Neuronal stem cell (in vitro differentiated cells): ENCODE data around the gene USP44.
"Not testable (repeated sequence)": the region's sequence is repeated elsewhere in the genome, so short reads cannot be mapped to it uniquely, and the experiment has no call there.

Experiments used
- DNase-seq: peaks from one replicate; pipeline ENCODE4 v3.0.0-alpha.2; 2013; ENCODE audit warnings: low spot score
- H2AFZ ChIP-seq: one replicate; pipeline ENCODE4 v1.6.1; 2013; ENCODE audit warnings: mild to moderate bottlenecking, low read length, inconsistent platforms
- H2AK5ac ChIP-seq: 2 replicates; pipeline ENCODE4 v1.6.1; 2013; ENCODE audit warnings: low read depth, mild to moderate bottlenecking, inconsistent platforms, low read length, moderate library complexity, mixed read lengths
- H2BK120ac ChIP-seq: 2 replicates; pipeline ENCODE4 v1.6.1; 2013; ENCODE audit warnings: low read depth, mild to moderate bottlenecking, inconsistent platforms, low read length, moderate library complexity, mixed read lengths
- H2BK12ac ChIP-seq: one replicate; pipeline ENCODE4 v1.6.1; 2013; ENCODE audit warnings: low read length, inconsistent platforms
- H2BK15ac ChIP-seq: 2 replicates; pipeline ENCODE4 v1.6.1; 2013; ENCODE audit warnings: mild to moderate bottlenecking, low read length, inconsistent platforms, mixed read lengths
- H2BK5ac ChIP-seq: one replicate; pipeline ENCODE4 v1.6.1; 2013; ENCODE audit warnings: inconsistent platforms, mild to moderate bottlenecking, low read length, moderate library complexity
- H3K14ac ChIP-seq: one replicate; pipeline ENCODE4 v1.6.1; 2013; ENCODE audit warnings: low read length, inconsistent platforms
- H3K18ac ChIP-seq: 2 replicates; pipeline ENCODE4 v1.6.1; 2013; ENCODE audit warnings: low read length, inconsistent platforms
- H3K23ac ChIP-seq: 2 replicates; pipeline ENCODE4 v1.6.1; 2013; ENCODE audit warnings: low read depth, mild to moderate bottlenecking, mixed read lengths, low read length, inconsistent platforms; ENCODE audit not compliant: poor library complexity
- H3K27ac ChIP-seq: replicated peaks from 3 replicates; pipeline ENCODE4 v1.5.1; 2013; ENCODE audit warnings: low read length, inconsistent platforms
- H3K27me3 ChIP-seq, 3 experiments: 2 replicates each; pipeline ENCODE4 v1.6.1; 2013; ENCODE audit warnings: low read length in 3 of 3, mild to moderate bottlenecking in 2 of 3, inconsistent platforms in 1 of 3, low read depth in 1 of 3, mixed read lengths in 1 of 3, moderate library complexity in 1 of 3; ENCODE audit not compliant: control insufficient read depth in 3 of 3, insufficient read depth in 3 of 3
- H3K36me3 ChIP-seq, 2 donors: replicated peaks in 1 of 2; 2 replicates each; pipeline ENCODE4 v1.6.1; 2013; ENCODE audit warnings: low read length in 2 of 2; ENCODE audit not compliant: control insufficient read depth in 2 of 2, insufficient read depth in 2 of 2
- H3K4ac ChIP-seq: 2 replicates; pipeline ENCODE4 v1.6.1; 2013; ENCODE audit warnings: inconsistent platforms, mild to moderate bottlenecking, low read length, moderate library complexity
- H3K4me1 ChIP-seq, 2 donors: 1 replicate in 1 of 2; 2 replicates in 1 of 2; pipeline ENCODE4 v1.6.1; 2013; ENCODE audit warnings: low read length in 2 of 2, low read depth in 1 of 2; ENCODE audit not compliant: control insufficient read depth in 2 of 2, insufficient read depth in 1 of 2
- H3K4me2 ChIP-seq: one replicate; pipeline ENCODE4 v1.6.1; 2013; ENCODE audit warnings: mild to moderate bottlenecking, low read length, inconsistent platforms; ENCODE audit not compliant: insufficient read depth, poor library complexity, severe bottlenecking
- H3K4me3 ChIP-seq, 2 donors: 2 replicates each; pipeline ENCODE4 v1.5.1; 2013; ENCODE audit warnings: low read length in 2 of 2, mild to moderate bottlenecking in 2 of 2, inconsistent platforms in 1 of 2, moderate library complexity in 1 of 2
- H3K79me1 ChIP-seq: one replicate; pipeline ENCODE4 v1.6.1; 2013; ENCODE audit warnings: low read depth, mild to moderate bottlenecking, inconsistent platforms, low read length, moderate library complexity
- H3K9ac ChIP-seq: one replicate; pipeline ENCODE4 v1.6.1; 2013; ENCODE audit warnings: mild to moderate bottlenecking, low read depth, low read length, inconsistent platforms; ENCODE audit not compliant: poor library complexity
- H3K9me3 ChIP-seq, 2 donors: replicated peaks in 1 of 2; 2 replicates each; pipeline versions ENCODE3 to v1.6.1; 2013; ENCODE audit warnings: low read length in 2 of 2, mild to moderate bottlenecking in 2 of 2, inconsistent platforms in 1 of 2, low read depth in 1 of 2, mixed read lengths in 1 of 2, moderate library complexity in 1 of 2; ENCODE audit not compliant: control insufficient read depth in 2 of 2, insufficient read depth in 1 of 2
- H4K8ac ChIP-seq: one replicate; pipeline ENCODE4 v1.6.1; 2013; ENCODE audit warnings: low read depth, mild to moderate bottlenecking, inconsistent platforms, low read length, moderate library complexity
- H4K91ac ChIP-seq: one replicate; pipeline ENCODE4 v1.6.1; 2013; ENCODE audit warnings: low read length, low read depth, mild to moderate bottlenecking, inconsistent platforms; ENCODE audit not compliant: poor library complexity
- WGBS, 2 donors: extraction: QIAGEN DNeasy Blood & Tissue Kit; methylation state at CpG; one replicate each; pipeline ENCODE4 v1.1.7; 2013; ENCODE audit warnings: missing lambda C conversion rate in 2 of 2, mixed read lengths in 1 of 2; ENCODE audit not compliant: insufficient read length in 2 of 2, insufficient replicate concordance in 1 of 2; ENCODE audit errors: extremely low coverage in 2 of 2; 5-methylcytosine and 5-hydroxymethylcytosine counted together

The USP44 gene

DNA sequence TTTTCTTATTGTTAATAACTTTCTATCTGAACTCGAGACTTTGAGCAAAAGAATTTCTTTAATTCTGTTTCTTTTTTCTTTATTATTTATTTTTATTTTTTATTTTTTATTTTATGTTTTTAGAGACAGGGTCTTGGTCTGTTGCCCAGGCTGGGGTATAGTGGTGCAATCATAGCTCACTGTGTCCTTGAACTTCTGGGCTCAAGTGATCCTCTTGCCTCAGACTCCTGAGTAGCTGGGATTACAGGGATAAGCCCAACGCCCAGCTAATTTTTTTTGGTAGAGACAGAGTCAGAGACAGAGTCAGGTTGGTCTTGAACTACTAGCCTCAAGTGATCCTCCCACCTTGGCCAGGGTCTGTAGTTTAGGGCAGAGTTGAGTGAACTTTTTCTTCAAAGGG is 58.8 kb downstream of the USP44 start:
- Histone ChIP-seq H3K36me3 (peaks cover 4 to 97% of the 10 kb centered on the region in 2 donors), H3K79me1 (peaks cover 2% of the 10 kb centered on the region), H2BK15ac (no peak overlapping the region), H3K14ac (no peak overlapping the region), H2AK5ac (no peak overlapping the region), H3K27me3 (no peaks in the 10 kb centered on the region), H4K91ac (no peak overlapping the region), H2AFZ (no peak overlapping the region), H2BK5ac (no peak overlapping the region), H2BK12ac (no peak overlapping the region), H3K23ac (no peak overlapping the region), H3K4me2 (no peak overlapping the region), H3K9me3 (no peaks in the 10 kb centered on the region), H3K4ac (no peak overlapping the region), H3K27ac (no peak overlapping the region), H4K8ac (no peak overlapping the region), H2BK120ac (no peak overlapping the region), H3K18ac (no peak overlapping the region), H3K9ac (no peak overlapping the region), H3K4me3 (no peak overlapping the region), H3K4me1 (no peaks in the 10 kb centered on the region)
- no CpG with 5 or more reads among the region's 2 CpGs for WGBS, 2 donors
- DNase-seq: no peak

DNA sequence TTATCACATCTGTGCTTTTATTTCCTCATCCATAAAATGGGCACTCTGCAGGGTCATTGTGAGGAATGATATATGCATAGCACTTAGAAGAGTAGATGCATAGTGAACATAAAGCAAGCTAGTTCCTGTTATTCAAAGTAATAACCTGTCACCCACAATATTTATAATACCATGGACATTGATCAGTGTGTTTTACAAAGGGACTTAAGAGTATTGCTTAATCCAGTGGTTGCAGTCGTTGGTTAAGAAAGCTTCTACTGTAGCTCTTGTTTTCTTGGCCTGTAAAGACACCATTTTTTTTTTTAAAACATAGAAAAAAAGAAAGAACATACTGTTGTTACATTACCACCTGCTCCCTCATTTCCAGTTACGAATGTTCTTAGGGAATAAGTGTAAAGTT is 64.3 kb downstream of the USP44 start:
- H2BK120ac ChIP-seq: no peak overlapping the region
- WGBS, 2 donors: no CpG with 5 or more reads among the region's 2 CpGs
- no peak overlapping the region for H3K27ac ChIP-seq
- H2BK12ac ChIP-seq: no peak overlapping the region
- no peaks in the 10 kb centered on the region for H3K27me3 ChIP-seq
- H3K4ac ChIP-seq: no peak overlapping the region
- H3K23ac ChIP-seq: no peak overlapping the region
- no peaks in the 10 kb centered on the region for H3K9me3 ChIP-seq
- no peak overlapping the region for H2AK5ac ChIP-seq
- H3K79me1 ChIP-seq: peaks cover 2% of the 10 kb centered on the region
- H4K8ac ChIP-seq: no peak overlapping the region
- no peak overlapping the region for H3K9ac ChIP-seq
- no peak overlapping the region for H3K4me2 ChIP-seq
- H3K4me3 ChIP-seq: no peak overlapping the region
- H3K18ac ChIP-seq: no peak overlapping the region
- H3K14ac ChIP-seq: no peak overlapping the region
- H3K4me1 ChIP-seq: no peaks in the 10 kb centered on the region
- H3K36me3 ChIP-seq: peaks cover 3 to 98% of the 10 kb centered on the region in 2 donors
- H2AFZ ChIP-seq: no peak overlapping the region
- H2BK15ac ChIP-seq: no peak overlapping the region
- no peak for DNase-seq
- no peak overlapping the region for H2BK5ac ChIP-seq
- H4K91ac ChIP-seq: no peak overlapping the region

- Histone ChIP-seq H4K91ac (no peak overlapping the region), H3K14ac (no peak overlapping the region), H3K9ac (no peak overlapping the region), H3K4me1 (no peaks in the 10 kb centered on the region), H3K4me3 (no peak overlapping the region), H3K79me1 (no peaks in the 10 kb centered on the region), H4K8ac (no peak overlapping the region), H2BK5ac (no peak overlapping the region), H2BK15ac (no peak overlapping the region), H2BK120ac (no peak overlapping the region), H2AFZ (no peak overlapping the region), H3K27ac (no peak overlapping the region), H3K9me3 (no peaks in the 10 kb centered on the region), H3K27me3 (no peaks in the 10 kb centered on the region), H2AK5ac (no peak overlapping the region), H2BK12ac (no peak overlapping the region), H3K18ac (no peak overlapping the region), H3K23ac (no peak overlapping the region), H3K36me3 (peaks cover 3 to 96% of the 10 kb centered on the region in 2 donors), H3K4me2 (no peak overlapping the region), H3K4ac (no peak overlapping the region)
- no peak for DNase-seq
Observed at GRCh38 chr12:95484524-95484923, 66.8 kb downstream of the USP44 start.

- H2AK5ac ChIP-seq, H3K9ac ChIP-seq, H3K79me1 ChIP-seq, DNase-seq, H4K91ac ChIP-seq, H3K4me3 ChIP-seq, H3K18ac ChIP-seq, H3K27ac ChIP-seq, H3K9me3 ChIP-seq, H2BK12ac ChIP-seq, H3K4ac ChIP-seq, H3K23ac ChIP-seq, H3K4me2 ChIP-seq, H2AFZ ChIP-seq, H2BK120ac ChIP-seq, H3K4me1 ChIP-seq, H2BK5ac ChIP-seq, H3K27me3 ChIP-seq, H4K8ac ChIP-seq, H2BK15ac ChIP-seq, H3K14ac ChIP-seq: not testable (repeated sequence)
- H3K36me3 ChIP-seq: peaks cover 7 to 97% of the 10 kb centered on the region in 2 donors
- no CpG with 5 or more reads among the region's 6 CpGs for WGBS, 2 donors
Observed at GRCh38 chr12:95482564-95482963, 68.7 kb downstream of the USP44 start.
